ENCODE results near the gene VAT1L. TPM values are rescaled to one million over a fixed set of nuclear protein-coding genes. Genes with fewer than 3 reads are reported as not detected.
A peak's percentile ranks its signal among the peaks of the same experiment; 100 is the strongest.

The VAT1L gene
- total RNA-seq, 4 donors from 2014 or later, result 1.7 to 6.3 (median 2.9) TPM

DNA sequence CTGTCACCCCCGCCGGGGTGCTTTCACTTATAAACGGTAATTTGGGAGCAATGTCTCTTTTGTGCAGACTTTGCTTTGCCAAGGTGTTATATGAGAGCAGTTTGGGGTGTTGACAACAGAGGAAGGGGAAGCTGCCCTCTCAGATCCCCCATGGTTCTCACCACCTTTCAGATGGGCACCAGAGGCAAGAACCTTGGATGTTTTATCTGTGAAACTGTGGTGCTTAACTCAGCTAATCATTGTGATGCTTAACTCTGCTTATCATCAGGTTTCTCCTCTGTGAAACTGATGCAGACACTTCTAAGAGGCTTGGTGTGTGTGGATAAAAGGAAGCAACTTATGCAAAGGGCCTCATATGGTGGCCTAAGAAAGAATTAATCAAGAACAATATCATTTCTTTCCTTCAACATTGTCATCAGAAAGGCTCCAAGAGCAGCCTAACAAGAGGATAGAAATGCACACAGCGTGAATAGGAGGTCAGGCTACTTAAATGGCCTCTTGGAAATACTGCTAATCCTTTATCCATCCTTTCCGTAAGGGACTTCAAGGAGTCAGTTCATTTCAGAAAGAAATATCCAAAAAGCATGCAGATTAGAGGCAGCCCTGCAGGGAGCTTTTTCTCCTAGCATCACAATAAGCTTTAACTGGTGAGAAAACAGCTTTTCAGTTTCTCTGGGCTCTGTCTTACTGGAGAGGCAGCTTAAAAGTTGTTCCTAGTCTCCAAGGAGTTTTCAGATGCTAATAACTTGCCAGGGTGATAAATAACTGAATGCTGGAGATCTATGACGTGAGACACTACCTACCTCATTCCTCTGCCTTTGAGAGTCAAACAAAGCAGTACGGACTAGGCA, 178.9 kb downstream of the VAT1L start:
- H3K4me1 ChIP-seq, result no peaks in the 10 kb centered on the region
- H3K27ac ChIP-seq (replicated peaks in 1 of 4), result no peak overlapping the region
- no peak overlapping the region for H3K4me3 ChIP-seq
- H3K27me3 ChIP-seq, result peaks cover 0 to 15% (median 0%) of the 10 kb centered on the region in 4 donors
- no peak for DNase-seq (ENCODE audit: extremely low spot score)
- TF ChIP-seq EP300 (IDR thresholded peaks at IDR 0.05) (no peak), POLR2A (IDR thresholded peaks at IDR 0.05; ENCODE audit: low read depth) (no peak), POLR2AphosphoS5 (IDR thresholded peaks at IDR 0.05) (no peak)
- TF ChIP-seq, protein P1, sequence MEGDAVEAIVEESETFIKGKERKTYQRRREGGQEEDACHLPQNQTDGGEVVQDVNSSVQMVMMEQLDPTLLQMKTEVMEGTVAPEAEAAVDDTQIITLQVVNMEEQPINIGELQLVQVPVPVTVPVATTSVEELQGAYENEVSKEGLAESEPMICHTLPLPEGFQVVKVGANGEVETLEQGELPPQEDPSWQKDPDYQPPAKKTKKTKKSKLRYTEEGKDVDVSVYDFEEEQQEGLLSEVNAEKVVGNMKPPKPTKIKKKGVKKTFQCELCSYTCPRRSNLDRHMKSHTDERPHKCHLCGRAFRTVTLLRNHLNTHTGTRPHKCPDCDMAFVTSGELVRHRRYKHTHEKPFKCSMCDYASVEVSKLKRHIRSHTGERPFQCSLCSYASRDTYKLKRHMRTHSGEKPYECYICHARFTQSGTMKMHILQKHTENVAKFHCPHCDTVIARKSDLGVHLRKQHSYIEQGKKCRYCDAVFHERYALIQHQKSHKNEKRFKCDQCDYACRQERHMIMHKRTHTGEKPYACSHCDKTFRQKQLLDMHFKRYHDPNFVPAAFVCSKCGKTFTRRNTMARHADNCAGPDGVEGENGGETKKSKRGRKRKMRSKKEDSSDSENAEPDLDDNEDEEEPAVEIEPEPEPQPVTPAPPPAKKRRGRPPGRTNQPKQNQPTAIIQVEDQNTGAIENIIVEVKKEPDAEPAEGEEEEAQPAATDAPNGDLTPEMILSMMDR (IDR thresholded peaks at IDR 0.05), result no peak
- intact Hi-C loops (cut with DNase I), result no loop called here
- 56% methylated on average over 7 of the region's 7 CpGs for WGBS
- H3K36me3 ChIP-seq, result no peaks in the 10 kb centered on the region
- H3K9me3 ChIP-seq, result no peaks in the 10 kb centered on the region

DNA sequence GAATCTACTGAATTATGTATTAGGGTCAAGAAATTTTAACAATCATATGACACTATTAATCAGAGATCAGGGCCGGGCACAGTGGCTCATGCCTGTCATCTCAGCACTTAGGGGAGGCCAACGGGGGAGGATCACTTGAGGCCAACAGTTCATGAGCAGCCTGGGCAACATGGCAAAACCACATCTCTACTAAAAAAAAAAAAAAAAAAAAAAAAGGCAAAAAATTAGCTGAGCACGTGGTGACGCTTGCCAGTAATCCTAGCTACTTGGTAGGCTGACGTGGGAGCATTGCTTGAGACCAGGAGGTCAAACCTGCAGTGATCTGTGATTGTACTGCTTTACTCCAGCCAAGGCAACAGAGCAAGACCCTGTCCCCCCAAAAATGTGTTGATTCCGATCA, 181.5 kb downstream of the VAT1L start:
- Histone ChIP-seq H3K4me1 (no peaks in the 10 kb centered on the region), H3K27ac (replicated peaks in 1 of 4) (no peak overlapping the region), H3K27me3 (peaks cover 0 to 13% (median 0%) of the 10 kb centered on the region in 4 donors), H3K9me3 (no peaks in the 10 kb centered on the region), H3K4me3 (no peak overlapping the region), H3K36me3 (no peaks in the 10 kb centered on the region)
- TF ChIP-seq POLR2AphosphoS5 (IDR thresholded peaks at IDR 0.05) (no peak), POLR2A (IDR thresholded peaks at IDR 0.05; ENCODE audit: low read depth) (no peak), EP300 (IDR thresholded peaks at IDR 0.05) (no peak)
- TF ChIP-seq, protein P1 (IDR thresholded peaks at IDR 0.05), result no peak
- DNase-seq (ENCODE audit: extremely low spot score), result no peak
- intact Hi-C loops (cut with DNase I), result no loop called here
- WGBS, result 90% methylated on average over 6 of the region's 6 CpGs

DNA sequence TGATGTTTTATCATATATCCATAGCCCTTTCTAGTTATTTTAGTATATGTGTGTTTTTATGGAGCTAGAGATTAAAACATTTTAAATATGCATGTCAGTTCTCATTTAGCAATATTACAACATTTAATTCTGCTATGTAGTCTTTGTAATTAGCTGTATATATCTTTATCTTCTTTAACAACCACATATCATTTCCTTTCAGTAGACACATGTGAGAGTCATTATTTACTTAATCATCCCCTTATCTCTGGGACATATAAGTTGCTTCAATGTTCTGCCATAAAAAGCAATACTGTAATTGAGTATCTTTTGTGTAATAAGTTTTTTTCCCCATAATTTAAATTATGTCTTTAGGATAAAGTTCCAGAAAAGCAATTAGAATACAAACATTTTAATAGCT, 182.0 kb downstream of the VAT1L start:
- Histone ChIP-seq H3K27me3 (peaks cover 0 to 13% (median 0%) of the 10 kb centered on the region in 4 donors), H3K4me1 (no peaks in the 10 kb centered on the region), H3K36me3 (no peaks in the 10 kb centered on the region), H3K4me3 (no peak overlapping the region), H3K9me3 (no peaks in the 10 kb centered on the region), H3K27ac (replicated peaks in 1 of 4) (no peak overlapping the region)
- intact Hi-C loops (cut with DNase I), result no loop called here
- no peak for TF ChIP-seq POLR2A (IDR thresholded peaks at IDR 0.05; ENCODE audit: low read depth)
- no peak for TF ChIP-seq POLR2AphosphoS5 (IDR thresholded peaks at IDR 0.05)
- no peak for TF ChIP-seq EP300 (IDR thresholded peaks at IDR 0.05)
- TF ChIP-seq, protein P1 (IDR thresholded peaks at IDR 0.05), result no peak
- DNase-seq (ENCODE audit: extremely low spot score), result no peak

DNA sequence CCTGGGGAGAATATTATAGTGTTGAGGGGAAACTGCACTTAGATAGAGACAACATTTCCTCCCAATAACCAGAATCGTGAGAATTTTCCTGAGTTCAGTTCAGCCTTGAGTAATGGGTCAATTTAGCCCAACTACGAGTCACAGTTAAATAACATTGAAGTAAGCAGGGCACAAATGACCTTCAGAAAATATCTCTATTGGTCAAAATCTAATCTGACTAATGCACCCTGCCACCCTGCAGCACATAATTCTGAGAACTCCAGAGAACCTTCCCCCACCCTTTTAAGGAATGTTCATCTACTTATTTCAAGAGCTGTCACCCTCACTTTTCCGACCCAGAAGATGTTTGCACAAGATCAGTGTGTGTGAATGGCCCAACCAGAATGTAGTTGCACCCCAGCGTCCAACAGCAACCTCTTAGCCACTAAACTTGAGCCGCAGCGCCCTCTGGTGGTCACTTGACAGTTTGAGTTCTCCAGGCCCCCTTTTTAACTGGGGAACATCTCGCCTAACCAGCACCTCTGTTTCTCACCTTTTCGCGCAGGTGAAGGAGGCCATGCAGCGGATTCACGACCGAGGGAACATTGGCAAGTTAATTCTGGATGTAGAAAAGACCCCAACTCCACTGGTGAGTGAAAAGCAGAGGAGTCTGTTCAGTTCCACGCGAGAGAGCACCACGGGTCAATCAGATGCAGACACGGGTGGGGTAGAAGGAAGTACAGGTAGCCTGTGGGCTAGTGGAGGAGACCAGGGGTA, 183.1 kb downstream of the VAT1L start:
- TF ChIP-seq, protein P1 (IDR thresholded peaks at IDR 0.05), result peak; percentile 70 to 80 (median 77)
- TF ChIP-seq POLR2AphosphoS5 (IDR thresholded peaks at IDR 0.05), result no peak
- DNase-seq (ENCODE audit: extremely low spot score), result no peak
- H3K9me3 ChIP-seq, result no peaks in the 10 kb centered on the region
- no peak overlapping the region for H3K27ac ChIP-seq (replicated peaks in 1 of 4)
- H3K36me3 ChIP-seq, result no peaks in the 10 kb centered on the region
- H3K27me3 ChIP-seq, result peaks cover 0 to 23% (median 0%) of the 10 kb centered on the region in 4 donors
- H3K4me1 ChIP-seq, result no peaks in the 10 kb centered on the region
- intact Hi-C loops (cut with DNase I), result loop anchor here (1.0 kb wide), 1 partner anchor 296 kb away; no protein-coding TSS in a partner anchor
- no peak overlapping the region for H3K4me3 ChIP-seq
- 32% methylated on average over 16 of the region's 16 CpGs for WGBS
